H1 (cell line): ENCODE results near the gene MPND. TPM values are rescaled to one million over a fixed set of nuclear protein-coding genes. Genes with fewer than 3 reads are reported as not detected.

Experiments used
- CTCF ChIA-PET: fragments of 300-600 bp; sonication (Branson Sonifier 250); formaldehyde crosslinking; loops from one replicate; lab custom pipeline; 2021; ENCODE audit not compliant: partially characterized antibody; lab: Charles Lee
- POLR2A ChIA-PET: fragments of 300-600 bp; sonication (Branson Sonifier 250); formaldehyde crosslinking; loops from one replicate; lab custom pipeline; 2021; ENCODE audit warnings: inconsistent platforms; ENCODE audit not compliant: partially characterized antibody; lab: Charles Lee
- DNase-seq, 2 experiments: peaks; one replicate each; pipeline versions ENCODE4 v3.0.0 to v3.0.0-alpha.2; 2010 to 2022; ENCODE audit warnings: low spot score in 2 of 2, low read depth in 1 of 2, mixed read lengths in 1 of 2
- FAIRE-seq: peaks from 2 replicates; lab custom pipeline; 2011; peaks lifted over from hg19 to GRCh38; lab: Jason Lieb, UNC
- H2AFZ ChIP-seq: 2 replicates; pipeline ENCODE4 v1.8.1; 2012; ENCODE audit warnings: low read length, inconsistent platforms
- H2AK5ac ChIP-seq: 2 replicates; pipeline ENCODE4 v1.6.1; 2013; ENCODE audit warnings: low read depth, low read length
- H2BK120ac ChIP-seq: replicated peaks from 2 replicates; pipeline ENCODE3; 2013; ENCODE audit warnings: low read depth, low read length, inconsistent platforms
- H2BK12ac ChIP-seq: 2 replicates; pipeline ENCODE4 v1.6.1; 2013; ENCODE audit warnings: low read depth, low read length
- H2BK15ac ChIP-seq: 2 replicates; pipeline ENCODE4 v1.6.1; 2013; ENCODE audit warnings: low read length
- H2BK20ac ChIP-seq: 2 replicates; pipeline ENCODE4 v1.6.1; 2013; ENCODE audit warnings: low read length
- H2BK5ac ChIP-seq: 2 replicates; pipeline ENCODE4 v1.6.1; 2013; ENCODE audit warnings: low read depth, low read length
- H3K14ac ChIP-seq: 2 replicates; pipeline ENCODE4 v1.6.1; 2013; ENCODE audit warnings: inconsistent platforms; ENCODE audit not compliant: insufficient read length
- H3K18ac ChIP-seq: 2 replicates; pipeline ENCODE4 v1.6.1; 2013; ENCODE audit warnings: low read length; ENCODE audit errors: extremely low read depth
- H3K23ac ChIP-seq: 2 replicates; pipeline ENCODE4 v1.6.1; 2013; ENCODE audit warnings: inconsistent platforms; ENCODE audit not compliant: insufficient read length
- H3K23me2 ChIP-seq: 2 replicates; pipeline ENCODE4 v1.6.1; 2013; ENCODE audit warnings: low read depth, low read length
- H3K27ac ChIP-seq: 2 replicates; pipeline ENCODE4 v1.6.1; 2011; ENCODE audit warnings: low read depth, low read length, inconsistent platforms
- H3K27me3 ChIP-seq, 4 experiments: replicated peaks in 1 of 4; 1 replicate in 1 of 4; 2 replicates in 3 of 4; pipeline versions ENCODE4 v1.6.1 to v1.8.1; 2011 to 2013; ENCODE audit warnings: low read length in 3 of 4, mild to moderate bottlenecking in 3 of 4, inconsistent platforms in 2 of 4, mixed read lengths in 2 of 4, moderate library complexity in 1 of 4; ENCODE audit not compliant: control insufficient read depth in 3 of 4, insufficient read depth in 3 of 4; ENCODE audit errors: extremely low read depth in 1 of 4
- H3K36me3 ChIP-seq, 4 experiments: 2 replicates each; pipeline versions ENCODE4 v1.6.1 to v1.8.1; 2011 to 2013; ENCODE audit warnings: mild to moderate bottlenecking in 4 of 4, low read length in 3 of 4, moderate library complexity in 2 of 4, control low read depth in 1 of 4, inconsistent platforms in 1 of 4; ENCODE audit not compliant: insufficient read depth in 4 of 4, control insufficient read depth in 2 of 4
- H3K4ac ChIP-seq: replicated peaks from 2 replicates; pipeline ENCODE3; 2013; ENCODE audit warnings: low read length, low read depth, mixed read lengths, inconsistent platforms; ENCODE audit not compliant: insufficient read length
- H3K4me1 ChIP-seq, 4 experiments: replicated peaks in 1 of 4; 1 replicate in 1 of 4; 2 replicates in 3 of 4; pipeline versions ENCODE4 v1.6.1 to v1.8.1; 2011 to 2013; ENCODE audit warnings: low read length in 3 of 4, inconsistent platforms in 2 of 4, mixed read lengths in 1 of 4; ENCODE audit not compliant: insufficient read depth in 4 of 4, control insufficient read depth in 3 of 4
- H3K4me2 ChIP-seq, 2 experiments: 2 replicates each; pipeline versions ENCODE4 v1.6.1 to v1.8.1; 2011 to 2013; ENCODE audit warnings: low read depth in 2 of 2, low read length in 2 of 2, control low read depth in 1 of 2, inconsistent platforms in 1 of 2, mild to moderate bottlenecking in 1 of 2; ENCODE audit not compliant: insufficient read depth in 1 of 2
- H3K4me3 ChIP-seq, 4 experiments: fragments of 200-600, 300-600 bp in 1 of 4; sonication (generic), shearing (Covaris generic), sonication (Bioruptor Twin) in 1 of 4; 2 replicates each; pipeline versions ENCODE4 v1.5.1 to v1.8.1; 2011 to 2016; ENCODE audit warnings: low read length in 4 of 4, low read depth in 3 of 4, control low read depth in 2 of 4, inconsistent platforms in 2 of 4, mild to moderate bottlenecking in 2 of 4, mixed read lengths in 1 of 4, moderate library complexity in 1 of 4; ENCODE audit not compliant: insufficient read depth in 2 of 4; ENCODE audit errors: extremely low read depth in 1 of 4
- H3K56ac ChIP-seq: replicated peaks from 2 replicates; pipeline ENCODE3; 2013; ENCODE audit warnings: low read depth, mild to moderate bottlenecking, mixed read lengths, low read length, inconsistent platforms; ENCODE audit not compliant: insufficient read length
- H3K79me1 ChIP-seq: 2 replicates; pipeline ENCODE4 v1.6.1; 2013; ENCODE audit warnings: low read depth, low read length, control low read depth
- H3K79me2 ChIP-seq, 2 experiments: 2 replicates each; pipeline versions ENCODE4 v1.6.1 to v1.8.1; 2012 to 2013; ENCODE audit warnings: low read length in 2 of 2, mild to moderate bottlenecking in 2 of 2, inconsistent platforms in 1 of 2; ENCODE audit not compliant: insufficient read depth in 2 of 2, control insufficient read depth in 1 of 2
- H3K9ac ChIP-seq, 4 experiments: replicated peaks in 1 of 4; 1 replicate in 1 of 4; 2 replicates in 3 of 4; pipeline versions ENCODE4 v1.6.1 to v1.8.1; 2011 to 2013; ENCODE audit warnings: low read depth in 3 of 4, low read length in 3 of 4, control low read depth in 2 of 4, mild to moderate bottlenecking in 2 of 4, moderate library complexity in 2 of 4, inconsistent platforms in 1 of 4; ENCODE audit errors: extremely low read depth in 1 of 4
- H3K9me3 ChIP-seq, 2 experiments: 2 replicates each; pipeline versions ENCODE4 v1.6.1 to v1.8.1; 2012 to 2013; ENCODE audit warnings: mild to moderate bottlenecking in 2 of 2, moderate library complexity in 2 of 2, control low read depth in 1 of 2, inconsistent platforms in 1 of 2, low read depth in 1 of 2, low read length in 1 of 2, mixed read lengths in 1 of 2; ENCODE audit not compliant: insufficient read depth in 2 of 2
- H4K20me1 ChIP-seq, 2 experiments: replicated peaks in 1 of 2; 2 replicates each; pipeline versions ENCODE3 to v1.8.1; 2011 to 2013; ENCODE audit warnings: inconsistent platforms in 2 of 2, low read length in 2 of 2, mild to moderate bottlenecking in 1 of 2; ENCODE audit not compliant: insufficient read depth in 2 of 2, control insufficient read depth in 1 of 2
- H4K5ac ChIP-seq: 2 replicates; pipeline ENCODE4 v1.6.1; 2013; ENCODE audit warnings: low read length, low read depth, mixed read lengths, inconsistent platforms; ENCODE audit not compliant: insufficient read length
- H4K8ac ChIP-seq: 2 replicates; pipeline ENCODE4 v1.8.0; 2013; ENCODE audit warnings: mild to moderate bottlenecking, moderate library complexity, low read length, inconsistent platforms; ENCODE audit not compliant: insufficient read depth; ENCODE audit errors: extremely low read depth
- H4K91ac ChIP-seq: replicated peaks from 2 replicates; pipeline ENCODE3; 2013; ENCODE audit warnings: low read length, mixed read lengths, inconsistent platforms; ENCODE audit not compliant: insufficient read length
- CBX5 ChIP-seq: fragments of 300-800, 300-1000 bp; sonication (generic); IDR thresholded peaks from 2 replicates; pipeline ENCODE4 v1.7.1; 2016; ENCODE audit warnings: antibody characterized with exemption, low read length, low read depth
- CEBPB ChIP-seq: IDR thresholded peaks from 2 replicates; pipeline ENCODE4 v1.6.1; 2012; ENCODE audit warnings: low read depth, low read length
- E2F6 ChIP-seq: IDR thresholded peaks from 2 replicates; pipeline ENCODE4 v1.6.1; 2012; ENCODE audit warnings: inconsistent platforms
- EZH2 ChIP-seq: fragments of 200-600 bp; sonication (generic); IDR thresholded peaks from 2 replicates; pipeline ENCODE4 v1.7.1; 2012; ENCODE audit warnings: low read depth, mild to moderate bottlenecking, moderate library complexity, low read length, inconsistent platforms; ENCODE audit not compliant: severe bottlenecking
- JUN ChIP-seq: IDR thresholded peaks from 2 replicates; pipeline ENCODE4 v1.6.1; 2011; ENCODE audit warnings: low read depth, mild to moderate bottlenecking, improper control_type of control experiment, low read length
- JUND ChIP-seq: IDR thresholded peaks from 2 replicates; pipeline ENCODE4 v1.6.1; 2011; ENCODE audit warnings: mild to moderate bottlenecking, improper control_type of control experiment, low read length
- KDM1A ChIP-seq: fragments of 200-600, 300-600 bp; sonication (generic); IDR thresholded peaks from 2 replicates; pipeline ENCODE4 v1.7.1; 2016; ENCODE audit warnings: mild to moderate bottlenecking, low read length, borderline replicate concordance
- PHF8 ChIP-seq: fragments of 200-600 bp; sonication (generic); conservative IDR thresholded peaks from 2 replicates; pipeline ENCODE4 v1.7.1; 2012; ENCODE audit warnings: low read depth, mild to moderate bottlenecking, inconsistent platforms, low read length, moderate library complexity
- SIN3A ChIP-seq, 2 experiments: IDR thresholded peaks in 1 of 2; conservative IDR thresholded peaks in 1 of 2; 2 replicates each; pipeline ENCODE4 v1.6.1; 2011 to 2012; ENCODE audit warnings: low read length in 2 of 2, improper control_type of control experiment in 1 of 2, low read depth in 1 of 2, mild to moderate bottlenecking in 1 of 2
- WGBS, 2 experiments: shearing (Covaris generic) in 1 of 2; methylation state at CpG; one replicate each; pipeline versions ENCODE4 v1.1.6 to v1.1.7; 2013 to 2015; ENCODE audit warnings: low lambda C conversion rate in 2 of 2, mixed read lengths in 2 of 2, inconsistent platforms in 1 of 2, low coverage in 1 of 2, missing lambda C conversion rate in 1 of 2; ENCODE audit not compliant: insufficient replicate concordance in 2 of 2, insufficient coverage in 1 of 2, insufficient read length in 1 of 2; ENCODE audit errors: extremely low coverage in 1 of 2, missing lambda C conversion rate in 1 of 2; 5-methylcytosine and 5-hydroxymethylcytosine counted together
- polyA plus RNA-seq, 7 experiments: library from polyadenylated mRNA; depleted of rRNA in 3 of 7; stranded (reverse) in 5 of 7; unstranded in 2 of 7; fragments of >200 nt in 5 of 7; fragments of 200-250 nt in 2 of 7; gene quantifications; 1 replicate in 5 of 7; 2 replicates in 1 of 7; 4 replicates in 1 of 7; pipeline versions ENCODE4 v1.2.1 to v1.2.3, GENCODE V29; 2011 to 2013; ENCODE audit warnings: missing spikeins in 2 of 7, mixed read lengths in 2 of 7
- total RNA-seq: library from RNA; stranded (reverse); fragmentation: NEBNext Ultra II Directional; extraction: Animal tissue kit (Norgen Biotek cat#: 25700); gene quantifications from 2 replicates; pipeline ENCODE4 v1.2.1, GENCODE V29; 2021

MPND gene
- total and polyA plus RNA-seq, 2 of the 8 experiments (the other 6 are each of a cell fraction or from before 2014, with no cell fraction given): 22.9 to 27.7 TPM

DNA sequence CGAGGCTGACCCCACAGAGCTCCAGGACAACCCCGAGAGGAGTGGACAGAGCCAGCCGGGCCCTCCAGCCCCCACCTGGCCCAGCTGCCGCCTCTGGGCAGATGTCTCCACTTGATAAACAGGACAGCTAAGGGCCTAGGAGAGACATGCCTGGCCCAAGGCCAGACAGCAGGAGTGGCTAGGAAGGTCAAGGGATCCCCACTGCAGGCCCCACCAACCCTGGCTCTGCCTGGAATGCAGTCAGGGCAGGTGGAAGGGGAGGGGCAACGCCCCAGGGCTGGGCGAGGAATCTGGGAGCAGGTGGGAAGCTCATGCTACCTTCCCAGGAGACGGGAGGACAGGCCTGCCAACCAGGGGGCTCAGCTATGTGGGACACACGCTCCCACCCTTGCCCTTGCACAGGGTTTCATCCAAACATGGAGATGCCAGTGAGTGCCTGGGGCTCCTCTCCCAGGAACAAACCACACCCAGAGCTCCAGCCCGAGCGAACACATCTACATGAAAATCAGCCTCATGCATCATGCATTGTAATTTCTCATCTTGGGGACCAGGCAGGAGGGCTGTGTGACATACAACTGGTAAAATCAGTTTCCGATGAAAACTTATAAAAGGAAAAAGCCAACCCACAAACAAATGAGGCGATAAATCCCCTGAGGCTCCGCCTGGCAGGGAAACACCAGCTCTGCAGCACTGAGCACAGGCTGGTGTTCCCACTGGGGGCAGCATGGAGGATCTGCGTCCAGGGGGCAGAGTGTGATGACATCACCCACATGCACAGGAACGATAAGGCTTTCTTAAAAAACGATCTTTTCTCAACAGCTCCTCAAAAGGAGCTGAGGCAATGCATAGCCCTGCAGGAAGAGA, 32.0 kb downstream of the MPND start:
- Histone ChIP-seq H3K4ac (peak overlapping the region; percentile 87), H3K14ac (no peak overlapping the region), H2AFZ (no peak overlapping the region), H3K9ac (peak overlapping the region in 1 of 4 experiments; percentile 55; a peak in 2 of 7 replicates), H2BK12ac (peak overlapping the region; percentile 90), H3K9me3 (no peaks in the 10 kb centered on the region), H3K27ac (peak overlapping the region; percentile 82), H2BK20ac (peak overlapping the region; percentile 86; the same call in 1 of the 2 replicates), H3K18ac (peak overlapping the region; percentile 90), H2BK120ac (no peak overlapping the region), H3K36me3 (no peaks in the 10 kb centered on the region), H3K23ac (no peak overlapping the region), H4K5ac (no peak overlapping the region), H3K4me1 (peaks cover 5 to 43% (median 35%) of the 10 kb centered on the region in 4 experiments), H3K79me2 (peaks cover 0 to 37% of the 10 kb centered on the region in 2 experiments; a peak in 1 of 4 replicates), H3K23me2 (no peaks in the 10 kb centered on the region), H3K79me1 (peaks cover 25% of the 10 kb centered on the region), H4K20me1 (peaks cover 18 to 43% of the 10 kb centered on the region in 2 experiments), H2BK5ac (peak overlapping the region; percentile 95), H3K4me2 (peak overlapping the region; percentile 8 to 46; a peak in 3 of 4 replicates), H4K8ac (peak overlapping the region; percentile 84; the same call in 1 of the 2 replicates), H4K91ac (peak overlapping the region; percentile 97), H3K4me3 (peak overlapping the region in 2 of 4 experiments; percentile 12 to 29; a peak in 3 of 8 replicates), H2BK15ac (peak overlapping the region; percentile 95), H3K56ac (no peak overlapping the region), H3K27me3 (no peaks in the 10 kb centered on the region), H2AK5ac (peak overlapping the region; percentile 95; the same call in 1 of the 2 replicates)
- ChIA-PET CTCF (interaction anchor here (0.5 to 6.3 kb wide), 18 partner anchors 9 to 236 kb away, joined by 3 to 72 read pairs (median 6); partner anchors contain the start of genes CHAF1A, MPND and SH3GL1), POLR2A (interaction anchor here (0.8 to 5.8 kb wide), 13 partner anchors 10 to 72 kb away, joined by 3 to 63 read pairs (median 9); partner anchors contain the start of genes CHAF1A, MPND and SH3GL1)
- no peak for FAIRE-seq
- WGBS, 2 experiments: 47% methylated on average over 16 of the region's 16 CpGs; no CpG with 5 or more reads in 1 of the 2 experiments
- peak; percentile 51 to 81 for DNase-seq
- TF ChIP-seq PHF8 (no peak), CEBPB (no peak), E2F6 (peak; percentile 6; the same call in 1 of the 2 replicates), KDM1A (no peak), JUN (no peak), JUND (peak; percentile 62; the same call in 1 of the 2 replicates), EZH2 (no peak), CBX5 (no peak), SIN3A (conservative IDR thresholded peaks at IDR 0.05 in 1 of 2, IDR thresholded peaks at IDR 0.05 in 1 of 2; ENCODE audit: low read depth in 1 of 2, low read length in 2 of 2) (peak in 1 of 2 experiments; percentile 46; a peak in 1 of 4 replicates)
